ENCODE results near the gene STRADB. TPM values are rescaled to one million over a fixed set of nuclear protein-coding genes. Genes with fewer than 3 reads are reported as not detected.

The STRADB gene
- 13.6 and 20.6 TPM in 2 replicates for total RNA-seq

GRCh38 chr2:201451292-201452057, at the start of gene STRADB, which contains the start of gene TRAK2:
Gene STRADB (plus strand): TSS chr2:201451740. CDS start chr2:201454841, 3,101 bp downstream.
Gene TRAK2 (minus strand): TSS chr2:201451458. CDS start chr2:201420507, 30,951 bp downstream.

Other genes with a start within 250 kb of the STRADB start
- 15.6 and 15.7 TPM in 2 replicates for gene CASP8, start 191.2 kb upstream of the STRADB start, total RNA-seq
- gene FLACC1, start 94.4 kb upstream of the STRADB start, total RNA-seq = not detected in 2 replicates
- 6.6 and 7.8 TPM in 2 replicates for gene TRAK2, start 282 bp upstream of the STRADB start, total RNA-seq
- 37.4 and 48.0 TPM in 2 replicates for gene TMEM237, start 191.8 kb downstream of the STRADB start, total RNA-seq
- 0.23 and 0.55 TPM in 2 replicates for gene MPP4, start 246.9 kb downstream of the STRADB start, total RNA-seq

Measured in hair follicular keratinocyte (primary cell).